Liver (tissue), 3 donors: ENCODE results near the gene SLC2A14.

Experiments used
- EGR1 ChIP-seq, 2 donors: IDR thresholded peaks; 2 replicates each; pipeline ENCODE4 v1.6.1; 2016 to 2018; ENCODE audit warnings: antibody characterized with exemption in 2 of 2, low read depth in 2 of 2
- FOXA1 ChIP-seq: IDR thresholded peaks from 2 replicates; pipeline ENCODE4 v1.6.1; 2016; ENCODE audit warnings: antibody characterized with exemption
- GABPA ChIP-seq, 2 donors: IDR thresholded peaks in 1 of 2; conservative IDR thresholded peaks in 1 of 2; 2 replicates each; pipeline ENCODE4 v1.6.1; 2016; ENCODE audit warnings: antibody characterized with exemption in 2 of 2, mild to moderate bottlenecking in 1 of 2, moderate library complexity in 1 of 2
- JUND ChIP-seq, 2 donors: IDR thresholded peaks; 2 replicates each; pipeline ENCODE4 v1.6.1; 2016; ENCODE audit warnings: antibody characterized with exemption in 2 of 2
- RAD21 ChIP-seq, 2 donors: IDR thresholded peaks; 2 replicates each; pipeline ENCODE4 v1.6.1; 2016; ENCODE audit warnings: antibody characterized with exemption in 2 of 2, mild to moderate bottlenecking in 2 of 2
- SP1 ChIP-seq: IDR thresholded peaks from 2 replicates; pipeline ENCODE4 v1.6.1; 2018; ENCODE audit warnings: antibody characterized with exemption, mild to moderate bottlenecking
- TAF1 ChIP-seq: conservative IDR thresholded peaks from 2 replicates; pipeline ENCODE4 v1.6.1; 2016; ENCODE audit warnings: antibody characterized with exemption, mild to moderate bottlenecking
- YY1 ChIP-seq: IDR thresholded peaks from 2 replicates; pipeline ENCODE4 v1.6.1; 2016; ENCODE audit warnings: antibody characterized with exemption, mild to moderate bottlenecking
- TF ChIP-seq, protein P1 (sequence below): IDR thresholded peaks from 2 replicates; pipeline ENCODE4 v1.6.1; 2016; ENCODE audit warnings: antibody characterized with exemption
- TF ChIP-seq, protein P2 (sequence below): fragments of 150-350 bp; IDR thresholded peaks from 2 replicates; pipeline ENCODE4 v1.5.1; 2017; ENCODE audit warnings: improper control_type of control experiment, low read depth, low read length; ENCODE audit not compliant: missing input control
- TF ChIP-seq, protein P3 (sequence below): IDR thresholded peaks from 2 replicates; pipeline ENCODE4 v1.6.1; 2016; ENCODE audit warnings: antibody characterized with exemption
- TF ChIP-seq, protein P4 (sequence below): IDR thresholded peaks from 2 replicates; pipeline ENCODE4 v1.6.1; 2016; ENCODE audit warnings: antibody characterized with exemption, mild to moderate bottlenecking
- donor health status: healthy.
- donor health status: healthy.

DNA sequence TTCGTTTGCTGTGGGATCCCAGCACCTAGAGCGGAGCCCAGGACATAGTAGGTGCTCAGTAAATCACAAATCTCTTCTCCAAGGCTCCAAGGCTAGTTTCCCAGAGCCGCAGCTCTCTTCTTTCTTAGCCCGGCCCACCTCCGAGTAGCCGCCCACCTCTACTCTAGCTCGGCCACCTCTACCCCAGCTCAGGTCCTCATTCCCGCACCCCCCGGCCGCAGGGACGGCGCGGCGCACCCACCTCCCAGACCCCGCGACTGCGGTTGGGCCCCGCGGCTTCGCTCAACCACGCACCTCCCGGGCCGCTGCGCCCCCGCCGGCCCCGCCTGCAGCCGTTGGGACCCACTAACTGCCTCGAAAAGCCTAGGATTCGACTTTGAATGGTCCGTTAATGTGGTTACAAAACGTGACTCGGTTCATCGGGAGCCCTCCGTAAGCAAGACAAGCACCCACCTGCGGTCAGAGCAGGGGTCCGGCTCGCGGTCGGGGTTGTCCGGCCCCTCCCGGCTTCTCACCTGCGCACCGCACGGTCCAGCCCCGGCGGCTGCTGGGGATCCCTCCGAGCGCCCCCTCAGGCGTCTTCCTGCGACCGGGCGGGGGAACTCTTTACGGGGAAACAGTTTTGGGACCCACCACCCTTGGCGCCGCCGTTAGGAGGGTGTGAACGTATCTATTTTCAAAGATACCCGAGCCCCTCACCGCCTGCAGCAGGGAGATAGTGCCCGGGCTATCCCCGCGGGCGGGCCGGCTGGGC, at the start of gene SLC2A14:
- TF ChIP-seq TAF1, result no peak
- no peak for TF ChIP-seq FOXA1
- TF ChIP-seq, protein P1, sequence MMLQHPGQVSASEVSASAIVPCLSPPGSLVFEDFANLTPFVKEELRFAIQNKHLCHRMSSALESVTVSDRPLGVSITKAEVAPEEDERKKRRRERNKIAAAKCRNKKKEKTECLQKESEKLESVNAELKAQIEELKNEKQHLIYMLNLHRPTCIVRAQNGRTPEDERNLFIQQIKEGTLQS, result no peak
- TF ChIP-seq, protein P2, sequence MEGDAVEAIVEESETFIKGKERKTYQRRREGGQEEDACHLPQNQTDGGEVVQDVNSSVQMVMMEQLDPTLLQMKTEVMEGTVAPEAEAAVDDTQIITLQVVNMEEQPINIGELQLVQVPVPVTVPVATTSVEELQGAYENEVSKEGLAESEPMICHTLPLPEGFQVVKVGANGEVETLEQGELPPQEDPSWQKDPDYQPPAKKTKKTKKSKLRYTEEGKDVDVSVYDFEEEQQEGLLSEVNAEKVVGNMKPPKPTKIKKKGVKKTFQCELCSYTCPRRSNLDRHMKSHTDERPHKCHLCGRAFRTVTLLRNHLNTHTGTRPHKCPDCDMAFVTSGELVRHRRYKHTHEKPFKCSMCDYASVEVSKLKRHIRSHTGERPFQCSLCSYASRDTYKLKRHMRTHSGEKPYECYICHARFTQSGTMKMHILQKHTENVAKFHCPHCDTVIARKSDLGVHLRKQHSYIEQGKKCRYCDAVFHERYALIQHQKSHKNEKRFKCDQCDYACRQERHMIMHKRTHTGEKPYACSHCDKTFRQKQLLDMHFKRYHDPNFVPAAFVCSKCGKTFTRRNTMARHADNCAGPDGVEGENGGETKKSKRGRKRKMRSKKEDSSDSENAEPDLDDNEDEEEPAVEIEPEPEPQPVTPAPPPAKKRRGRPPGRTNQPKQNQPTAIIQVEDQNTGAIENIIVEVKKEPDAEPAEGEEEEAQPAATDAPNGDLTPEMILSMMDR, result no peak
- TF ChIP-seq GABPA (IDR thresholded peaks at IDR 0.05 in 1 of 2, conservative IDR thresholded peaks at IDR 0.05 in 1 of 2), result no peak
- no peak for TF ChIP-seq JUND (IDR thresholded peaks at IDR 0.05)
- TF ChIP-seq, protein P3, sequence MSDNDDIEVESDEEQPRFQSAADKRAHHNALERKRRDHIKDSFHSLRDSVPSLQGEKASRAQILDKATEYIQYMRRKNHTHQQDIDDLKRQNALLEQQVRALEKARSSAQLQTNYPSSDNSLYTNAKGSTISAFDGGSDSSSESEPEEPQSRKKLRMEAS, result no peak
- TF ChIP-seq SP1, result no peak
- TF ChIP-seq RAD21 (IDR thresholded peaks at IDR 0.05), result no peak
- TF ChIP-seq, protein P4, sequence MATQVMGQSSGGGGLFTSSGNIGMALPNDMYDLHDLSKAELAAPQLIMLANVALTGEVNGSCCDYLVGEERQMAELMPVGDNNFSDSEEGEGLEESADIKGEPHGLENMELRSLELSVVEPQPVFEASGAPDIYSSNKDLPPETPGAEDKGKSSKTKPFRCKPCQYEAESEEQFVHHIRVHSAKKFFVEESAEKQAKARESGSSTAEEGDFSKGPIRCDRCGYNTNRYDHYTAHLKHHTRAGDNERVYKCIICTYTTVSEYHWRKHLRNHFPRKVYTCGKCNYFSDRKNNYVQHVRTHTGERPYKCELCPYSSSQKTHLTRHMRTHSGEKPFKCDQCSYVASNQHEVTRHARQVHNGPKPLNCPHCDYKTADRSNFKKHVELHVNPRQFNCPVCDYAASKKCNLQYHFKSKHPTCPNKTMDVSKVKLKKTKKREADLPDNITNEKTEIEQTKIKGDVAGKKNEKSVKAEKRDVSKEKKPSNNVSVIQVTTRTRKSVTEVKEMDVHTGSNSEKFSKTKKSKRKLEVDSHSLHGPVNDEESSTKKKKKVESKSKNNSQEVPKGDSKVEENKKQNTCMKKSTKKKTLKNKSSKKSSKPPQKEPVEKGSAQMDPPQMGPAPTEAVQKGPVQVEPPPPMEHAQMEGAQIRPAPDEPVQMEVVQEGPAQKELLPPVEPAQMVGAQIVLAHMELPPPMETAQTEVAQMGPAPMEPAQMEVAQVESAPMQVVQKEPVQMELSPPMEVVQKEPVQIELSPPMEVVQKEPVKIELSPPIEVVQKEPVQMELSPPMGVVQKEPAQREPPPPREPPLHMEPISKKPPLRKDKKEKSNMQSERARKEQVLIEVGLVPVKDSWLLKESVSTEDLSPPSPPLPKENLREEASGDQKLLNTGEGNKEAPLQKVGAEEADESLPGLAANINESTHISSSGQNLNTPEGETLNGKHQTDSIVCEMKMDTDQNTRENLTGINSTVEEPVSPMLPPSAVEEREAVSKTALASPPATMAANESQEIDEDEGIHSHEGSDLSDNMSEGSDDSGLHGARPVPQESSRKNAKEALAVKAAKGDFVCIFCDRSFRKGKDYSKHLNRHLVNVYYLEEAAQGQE, result no peak
- no peak for TF ChIP-seq EGR1 (IDR thresholded peaks at IDR 0.05; ENCODE audit: low read depth in 2 of 2)
- no peak for TF ChIP-seq YY1
